HG02870 (cell line): ENCODE data around the gene IL17B.

Source experiments
- ATAC-seq: cut with Tn5 transposase; IDR thresholded peaks from one replicate; pipeline ENCODE4 v1.9.1; 2021; ENCODE audit warnings: mild to moderate bottlenecking, moderate library complexity; ENCODE audit not compliant: unreplicated experiment

The IL17B gene

GRCh38 chr5:149380466-149381121, 1.5 kb upstream of the IL17B start:
- ATAC-seq = no peak

GRCh38 chr5:149379818-149380374, 804 bp upstream of the IL17B start:
- ATAC-seq = no peak

GRCh38 chr5:149378241-149378820, 761 bp downstream of the IL17B start:
- ATAC-seq = no peak

- no peak for ATAC-seq
Observed at GRCh38 chr5:149376711-149377447, 2.2 kb downstream of the IL17B start.

- ATAC-seq = no peak
Observed at GRCh38 chr5:149376104-149376503, 3.0 kb downstream of the IL17B start.

- no peak for ATAC-seq
Observed at GRCh38 chr5:149375434-149375833, 3.7 kb downstream of the IL17B start.

- no peak for ATAC-seq
Observed at GRCh38 chr5:149374801-149375200, 4.3 kb downstream of the IL17B start.

GRCh38 chr5:149374303-149374702, 4.8 kb downstream of the IL17B start:
- ATAC-seq = no peak

- no peak for ATAC-seq
Observed at GRCh38 chr5:149372932-149373331, 6.2 kb downstream of the IL17B start.

GRCh38 chr5:149372076-149372795, 6.9 kb downstream of the IL17B start:
- no peak for ATAC-seq

GRCh38 chr5:149371296-149371962, 7.7 kb downstream of the IL17B start:
- ATAC-seq = peak; percentile 78

- no peak for ATAC-seq
Observed at GRCh38 chr5:149370878-149371277, 8.2 kb downstream of the IL17B start.

- no peak for ATAC-seq
Observed at GRCh38 chr5:149367972-149368645, 11.0 kb downstream of the IL17B start.

GRCh38 chr5:149367249-149367971, 11.7 kb downstream of the IL17B start:
- peak; percentile 56 for ATAC-seq

GRCh38 chr5:149366169-149366729, 12.8 kb downstream of the IL17B start:
- no peak for ATAC-seq

- ATAC-seq = no peak
Observed at GRCh38 chr5:149365418-149365817, 13.7 kb downstream of the IL17B start.

- ATAC-seq = no peak
Observed at GRCh38 chr5:149364719-149365118, 14.4 kb downstream of the IL17B start.

GRCh38 chr5:149363936-149364335, 15.2 kb downstream of the IL17B start:
- ATAC-seq = no peak

GRCh38 chr5:149363358-149363757, 15.7 kb downstream of the IL17B start:
- ATAC-seq = no peak
